Measurements from ENCODE around the gene CCS.
"Not testable (repeated sequence)": the region's sequence is repeated elsewhere in the genome, so short reads cannot be mapped to it uniquely, and the experiment has no call there.

Gene CCS, protein sequence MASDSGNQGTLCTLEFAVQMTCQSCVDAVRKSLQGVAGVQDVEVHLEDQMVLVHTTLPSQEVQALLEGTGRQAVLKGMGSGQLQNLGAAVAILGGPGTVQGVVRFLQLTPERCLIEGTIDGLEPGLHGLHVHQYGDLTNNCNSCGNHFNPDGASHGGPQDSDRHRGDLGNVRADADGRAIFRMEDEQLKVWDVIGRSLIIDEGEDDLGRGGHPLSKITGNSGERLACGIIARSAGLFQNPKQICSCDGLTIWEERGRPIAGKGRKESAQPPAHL

DNA sequence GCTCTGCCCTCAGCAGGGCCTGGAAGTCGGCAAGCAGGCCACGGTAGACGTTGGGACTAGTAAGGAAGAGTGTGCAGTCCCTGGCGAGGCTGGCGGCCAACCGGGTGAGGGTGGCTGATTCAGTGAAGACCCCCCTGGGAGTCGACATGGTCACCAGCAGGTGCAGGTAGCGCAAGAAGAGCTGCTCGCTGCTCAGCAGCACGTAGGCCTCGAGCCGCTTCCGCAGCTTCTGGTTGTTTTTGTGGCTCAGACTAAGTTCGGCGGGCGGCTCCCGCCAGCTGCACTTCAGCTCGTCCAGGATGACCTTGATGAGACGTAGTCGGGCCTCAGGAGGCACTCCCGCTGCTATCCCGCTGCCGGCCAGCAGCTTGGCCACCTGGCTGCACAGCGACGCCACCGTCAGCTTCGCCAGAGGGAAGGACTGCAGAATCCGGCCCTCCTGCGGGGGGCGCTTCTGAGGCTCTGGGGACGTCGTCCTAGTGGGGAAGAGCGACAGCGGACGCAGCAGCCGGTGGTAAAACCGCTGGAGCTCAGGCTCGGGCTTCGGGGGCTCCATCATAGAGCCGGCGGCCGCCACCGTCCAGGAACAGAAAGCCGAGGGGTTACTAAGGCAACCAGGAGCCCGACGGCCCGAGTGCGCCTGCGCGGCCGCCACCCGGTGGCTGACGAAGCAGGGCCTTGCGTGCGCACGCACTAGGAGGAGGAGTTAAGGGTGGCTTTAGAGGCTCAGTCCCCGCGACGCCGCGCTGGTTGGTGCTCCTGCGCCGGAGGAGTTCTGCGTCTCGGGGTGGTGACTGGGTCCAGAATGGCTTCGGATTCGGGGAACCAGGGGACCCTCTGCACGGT is at the start of gene CCS, which contains the start of gene CCDC87:
Gene CCS (plus strand): TSS at position 729 of the 846 bp plus-strand sequence. CDS start 77 bp downstream, at position 806.
Gene CCDC87 (minus strand): TSS at position 607 of the 846 bp plus-strand sequence. CDS start 48 bp downstream, at position 559.
- DNase-seq, result peak; percentile 98

DNA sequence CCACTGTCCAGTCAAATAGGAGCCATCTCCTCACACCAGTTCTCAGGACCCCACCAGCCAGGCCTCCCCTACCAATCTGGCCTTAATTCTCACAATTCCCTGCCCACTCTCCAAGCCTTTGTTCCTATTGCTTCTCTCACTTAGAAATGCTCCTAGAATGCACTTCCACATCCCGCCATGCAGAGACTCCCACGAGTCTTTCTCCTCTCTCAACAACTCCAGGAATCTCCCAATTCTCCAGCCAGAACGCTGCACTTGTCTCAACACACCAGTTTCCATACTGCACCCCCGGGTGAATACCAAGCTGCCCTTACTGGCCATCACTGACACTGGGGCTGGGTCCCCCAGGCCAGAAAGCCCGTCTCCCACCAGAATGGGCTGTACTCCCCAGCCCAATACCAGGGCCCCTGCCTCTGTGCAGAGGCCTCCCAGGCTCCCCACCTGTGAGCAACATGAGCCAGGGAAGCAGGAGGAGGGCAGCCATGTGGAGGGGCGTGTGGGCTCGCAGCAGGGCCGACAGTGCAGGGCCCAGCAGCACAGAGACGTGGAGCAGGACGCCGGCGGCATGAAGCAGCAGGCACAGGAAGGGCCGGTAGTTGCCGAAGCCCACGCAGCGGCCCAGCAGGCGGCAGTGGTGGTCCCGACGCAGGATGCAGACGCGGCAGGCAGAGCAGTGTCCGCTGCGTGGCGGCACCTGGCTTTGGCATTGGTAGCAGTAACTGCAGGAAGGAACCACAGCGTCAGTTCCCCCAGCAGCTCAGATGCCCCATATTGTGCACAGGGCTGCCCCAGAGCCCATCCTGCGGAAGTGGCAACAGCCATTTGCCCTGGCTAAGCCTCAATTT is 49.5 kb upstream of the CCS start:
- DNase-seq, result peak; percentile 82

DNA sequence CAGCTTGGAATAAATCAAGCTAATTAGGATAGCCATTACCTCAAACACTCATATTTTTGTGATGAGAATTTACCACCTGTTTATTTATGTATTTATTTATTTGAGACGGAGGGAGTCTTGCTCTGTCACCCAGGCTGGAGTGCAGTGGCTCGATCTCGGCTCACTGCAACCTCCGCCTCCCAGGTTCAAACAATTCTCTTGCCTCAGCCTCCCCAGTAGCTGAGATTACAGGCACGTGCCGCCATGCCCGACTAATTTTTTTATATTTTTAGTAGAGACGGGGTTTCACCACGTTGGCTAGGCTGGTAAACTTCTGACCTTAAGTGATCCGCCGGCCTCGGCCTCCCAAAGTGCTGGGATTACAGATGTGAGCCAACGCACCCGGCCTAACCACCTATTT is 48.0 kb upstream of the CCS start:
- DNase-seq, result not testable (repeated sequence)

DNA sequence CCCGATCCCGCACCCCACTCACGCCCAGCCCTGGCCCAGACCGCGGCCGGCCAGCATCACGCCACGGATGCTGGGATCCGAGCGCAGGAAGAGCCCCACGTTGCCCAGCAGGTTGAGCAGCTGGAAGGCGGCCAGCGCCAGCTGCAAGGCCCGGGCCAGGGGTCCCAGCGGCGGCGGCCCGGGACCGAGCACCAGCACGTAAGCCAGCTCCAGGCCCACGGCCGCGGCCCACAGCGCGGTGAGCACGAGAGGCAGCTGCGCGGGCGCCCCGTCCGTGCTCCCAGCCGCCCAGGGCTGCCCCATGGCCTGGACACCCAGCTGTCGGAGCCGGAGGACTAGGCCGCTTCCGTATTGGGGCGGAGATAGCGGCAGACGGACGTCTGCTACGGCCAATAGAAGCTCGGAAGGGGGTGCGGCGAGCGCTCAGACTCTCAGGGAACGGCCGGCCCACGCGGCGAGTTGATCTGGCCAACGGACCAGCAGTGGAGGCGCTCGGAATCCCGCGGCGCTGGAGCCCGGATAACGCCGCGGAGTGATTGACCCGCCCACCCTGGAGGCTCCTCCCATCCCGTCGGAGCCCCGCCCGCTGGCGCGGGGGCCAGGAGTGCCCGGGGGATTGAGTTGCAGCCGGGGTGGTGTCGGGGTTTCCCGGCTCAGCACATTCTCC is 47.2 kb upstream of the CCS start, which contains the start of gene ZDHHC24:
Gene ZDHHC24 (minus strand): TSS at position 348 of the 667 bp plus-strand sequence. CDS start 45 bp downstream, at position 303.
- peak; percentile 91 for DNase-seq

DNA sequence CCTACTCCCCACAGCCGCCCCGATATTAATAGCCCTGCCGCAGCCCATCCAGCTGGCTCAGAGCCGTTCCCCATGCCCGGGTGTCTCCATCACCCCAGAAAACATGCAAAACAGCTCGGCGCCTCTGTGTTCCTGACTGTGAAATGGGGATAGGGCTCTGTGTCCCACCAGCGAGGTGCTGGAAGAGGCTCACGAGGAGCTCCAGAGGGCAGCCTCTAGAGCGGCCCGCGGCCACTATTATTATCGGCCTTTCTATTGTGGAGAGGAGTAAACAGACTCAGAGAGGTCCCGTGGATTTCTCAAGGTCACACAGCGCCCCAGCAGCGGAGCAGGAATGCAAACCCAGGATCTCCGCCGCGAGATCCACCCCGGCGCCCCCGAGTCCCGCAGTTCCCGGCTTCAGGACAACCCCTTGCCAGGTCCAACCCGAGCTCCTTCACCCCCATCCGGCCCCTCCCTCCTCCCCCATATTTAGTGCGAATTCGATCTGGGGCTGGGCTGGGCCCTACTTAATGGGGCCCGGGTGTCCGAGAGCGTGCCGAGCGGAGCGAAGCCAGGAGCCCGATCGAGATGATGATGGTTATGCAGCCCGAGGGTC is 46.5 kb upstream of the CCS start, which contains the start of gene ACTN3:
Gene ACTN3 (plus strand): TSS at position 536 of the 598 bp plus-strand sequence. CDS start 35 bp downstream, at position 571.
- DNase-seq, result peak; percentile 12

DNA sequence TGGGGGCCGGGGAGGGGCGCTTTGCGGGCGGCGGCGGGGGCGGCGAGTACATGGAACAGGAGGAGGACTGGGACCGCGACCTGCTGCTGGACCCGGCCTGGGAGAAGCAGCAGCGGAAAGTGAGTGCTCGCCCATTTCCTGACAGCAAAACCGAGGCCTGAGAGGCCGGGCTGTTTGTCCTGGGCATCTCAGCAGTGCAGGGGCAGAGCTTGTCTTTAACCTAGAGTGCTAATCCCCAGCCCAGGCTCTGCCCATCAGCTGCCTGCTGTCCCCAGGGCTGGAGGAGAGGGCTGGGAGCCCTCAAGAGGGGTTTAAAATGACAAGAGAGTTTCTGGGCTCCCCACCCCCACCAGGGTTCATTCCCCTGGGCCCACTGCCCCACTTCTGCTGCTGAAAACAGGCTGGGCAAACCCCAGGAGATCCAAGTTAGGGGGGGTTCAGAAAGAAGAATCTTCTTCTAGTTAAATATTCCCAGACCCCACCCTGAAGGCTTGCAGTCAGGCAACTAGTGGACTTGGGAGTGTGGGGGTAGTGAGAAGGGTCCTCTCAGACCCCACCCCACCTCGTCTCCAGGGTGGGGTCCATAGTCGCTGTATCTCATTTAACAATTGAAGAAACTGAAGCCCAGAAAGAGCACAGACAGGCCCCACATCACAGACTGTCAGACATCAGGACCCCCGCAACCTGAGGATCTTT is 45.9 kb upstream of the CCS start:
- DNase-seq, result no peak

DNA sequence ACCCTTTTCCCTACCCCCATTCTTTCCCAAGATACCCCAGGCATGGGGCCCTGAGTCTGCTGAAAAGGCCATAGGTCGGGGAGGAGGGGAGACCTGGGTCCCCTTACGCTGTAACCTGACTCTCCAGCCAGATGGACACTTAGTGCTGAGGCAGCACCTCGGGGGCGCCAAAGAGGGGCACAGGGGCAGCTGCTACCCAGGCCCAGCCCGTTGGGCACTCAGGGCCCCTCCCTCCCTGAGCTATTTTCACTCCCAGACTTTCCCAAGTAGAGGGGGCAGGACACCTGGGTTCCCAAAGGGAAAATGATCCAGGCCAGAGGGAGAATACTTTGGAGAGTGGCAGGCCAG is 45.3 kb upstream of the CCS start:
- DNase-seq, result no peak

DNA sequence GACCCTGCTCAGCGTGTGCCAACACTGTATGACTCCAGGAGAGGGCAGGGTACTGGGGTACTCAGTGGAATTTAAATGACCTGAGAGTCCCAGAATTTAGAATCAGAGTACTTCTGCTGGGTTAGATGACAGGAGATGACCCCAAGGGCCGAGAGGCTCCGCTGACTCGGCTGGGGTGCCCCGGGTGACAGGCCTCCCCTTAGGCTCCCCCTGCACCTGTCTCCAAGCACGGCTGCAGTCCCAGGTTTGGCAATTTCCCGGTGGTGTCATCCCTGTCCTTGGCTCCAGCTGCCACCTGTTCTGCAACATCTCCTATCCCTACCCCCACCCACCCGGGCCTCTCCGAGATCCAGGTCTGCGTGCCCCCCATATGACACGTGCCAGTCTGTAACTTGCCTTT is 44.9 kb upstream of the CCS start:
- no peak for DNase-seq

DNA sequence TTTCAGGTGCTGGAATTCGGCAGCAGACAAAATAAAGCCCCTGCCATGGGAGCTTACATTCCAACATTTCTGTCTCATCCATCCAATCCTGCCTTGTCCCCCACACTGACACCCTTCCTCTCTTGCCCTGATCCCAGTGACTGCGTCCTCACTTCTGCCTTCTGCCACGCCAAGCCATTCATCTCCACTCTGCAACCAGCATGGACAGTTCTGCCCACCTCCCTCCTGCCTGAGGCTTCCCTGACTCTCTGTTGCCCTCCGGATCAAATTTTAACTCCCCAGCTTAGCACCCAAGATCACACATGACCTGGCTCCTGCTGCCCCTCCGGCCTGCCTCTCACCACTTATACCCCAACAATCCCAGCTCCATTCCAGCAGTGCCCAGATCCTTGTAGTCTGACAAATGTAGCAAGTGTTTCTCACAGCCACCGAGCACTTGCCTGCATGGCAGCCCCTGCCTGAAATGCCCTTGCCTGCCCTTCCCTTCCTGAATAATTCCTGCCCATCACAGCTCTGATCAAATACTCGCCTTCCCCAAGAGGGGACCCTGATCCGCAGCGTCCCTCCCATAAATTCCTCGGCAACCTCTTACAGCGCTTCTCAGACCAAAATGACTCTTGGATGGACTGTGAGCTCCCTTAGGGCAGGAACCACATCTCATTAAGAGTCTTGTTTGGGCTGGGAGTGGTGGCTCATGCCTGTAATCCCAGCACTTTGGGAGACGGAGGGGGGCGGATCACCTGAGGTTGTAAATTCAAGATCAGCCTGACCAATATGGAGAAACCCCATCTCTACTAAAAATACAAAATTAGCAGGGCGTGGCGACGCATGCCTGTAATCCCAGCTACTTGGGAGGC is 44.0 kb upstream of the CCS start:
- DNase-seq, result no peak

DNA sequence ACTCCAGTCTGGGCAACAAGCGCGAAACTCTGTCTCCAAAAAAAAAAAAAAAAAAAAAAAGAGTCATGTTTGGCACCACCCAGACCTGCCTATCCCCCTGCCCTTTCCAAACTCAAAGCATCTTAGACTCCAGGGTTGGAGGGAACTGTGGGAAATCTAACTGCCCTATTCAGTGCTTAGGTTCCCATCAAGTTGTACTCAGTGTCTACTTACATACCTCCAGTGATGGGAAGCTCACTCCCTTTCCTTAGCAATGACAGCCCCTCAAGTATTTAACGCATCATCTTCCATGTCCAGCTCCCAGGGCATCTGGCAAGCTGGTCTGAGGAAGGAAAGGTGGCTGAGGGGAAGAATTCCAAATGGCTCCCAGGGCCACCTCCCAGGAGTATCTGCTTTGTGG is 43.3 kb upstream of the CCS start:
- DNase-seq, result no peak

DNA sequence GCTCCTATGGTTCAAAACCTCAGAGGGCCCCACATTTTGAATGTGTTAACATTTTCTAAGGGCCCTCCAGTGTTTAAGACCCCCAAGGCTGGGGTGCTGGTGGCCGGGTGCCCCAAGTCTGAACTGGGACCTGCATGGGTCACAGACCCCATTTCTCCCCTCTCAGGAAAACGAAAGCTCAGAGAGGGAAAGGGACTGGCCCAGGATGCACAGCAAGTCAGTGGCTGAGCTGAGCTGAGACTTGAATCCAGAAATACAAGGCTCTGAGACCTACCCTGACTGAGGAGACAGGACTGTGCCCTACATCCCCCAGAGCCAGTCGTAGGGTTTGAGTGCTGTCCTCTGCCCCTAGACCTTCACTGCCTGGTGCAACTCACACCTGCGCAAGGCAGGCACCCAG is 42.1 kb upstream of the CCS start:
- no peak for DNase-seq

DNA sequence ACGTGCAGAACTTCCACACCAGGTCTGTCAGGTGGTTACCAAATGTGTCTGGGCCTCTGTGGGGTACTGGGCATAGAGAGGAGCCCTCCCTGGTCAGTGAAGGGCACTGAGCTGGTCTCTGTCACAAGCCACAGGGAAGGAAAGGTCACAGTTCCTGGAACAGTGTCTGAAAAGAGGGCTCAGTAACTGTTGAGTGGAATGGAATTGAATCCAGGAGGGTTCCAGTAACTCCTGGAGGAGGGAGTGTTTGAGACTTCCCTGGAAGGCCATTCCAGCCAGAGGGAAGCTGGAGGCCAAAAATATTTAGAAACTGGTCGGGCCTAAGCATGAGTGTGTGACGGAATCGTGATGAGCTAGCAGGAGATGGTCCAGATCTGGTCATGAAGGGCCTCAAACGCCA is 38.4 kb upstream of the CCS start:
- DNase-seq, result no peak

DNA sequence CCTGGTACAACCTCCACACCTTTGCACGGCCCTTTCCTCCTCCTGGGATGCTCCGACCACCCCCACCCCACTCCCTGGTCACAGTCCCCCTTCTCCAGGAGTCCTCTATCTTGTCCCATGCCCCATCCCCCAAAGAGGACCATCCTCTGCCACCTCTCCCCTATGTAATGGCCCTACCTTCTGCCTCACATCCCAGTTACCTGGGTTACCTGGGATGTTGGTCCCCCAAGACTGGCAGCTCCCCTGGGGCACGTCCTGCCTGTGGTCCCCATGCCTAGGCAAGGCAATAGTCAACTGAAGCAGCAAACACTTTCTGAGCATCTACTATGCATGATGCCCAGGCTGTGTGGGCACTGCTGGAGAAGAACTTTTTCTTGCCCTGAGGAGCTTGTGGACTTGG is 37.6 kb upstream of the CCS start:
- no peak for DNase-seq

DNA sequence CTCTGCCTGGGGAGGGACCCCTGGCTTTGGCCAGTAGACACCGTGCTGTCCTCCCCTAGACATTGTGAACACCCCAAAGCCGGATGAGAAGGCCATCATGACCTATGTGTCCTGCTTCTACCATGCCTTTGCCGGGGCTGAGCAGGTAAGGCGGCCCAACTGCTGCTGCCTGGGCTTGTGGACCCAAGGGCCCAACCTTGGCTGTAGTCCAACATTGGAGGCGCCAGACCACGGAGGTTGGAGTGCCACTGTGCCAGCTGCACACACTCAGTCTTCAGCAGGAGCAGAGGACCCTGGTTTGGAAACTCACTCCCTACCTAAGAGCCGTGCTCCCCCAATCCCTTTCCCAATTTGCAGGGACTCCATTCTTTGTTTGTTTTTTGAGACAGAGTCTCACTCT is 36.9 kb upstream of the CCS start:
- no peak for DNase-seq

DNA sequence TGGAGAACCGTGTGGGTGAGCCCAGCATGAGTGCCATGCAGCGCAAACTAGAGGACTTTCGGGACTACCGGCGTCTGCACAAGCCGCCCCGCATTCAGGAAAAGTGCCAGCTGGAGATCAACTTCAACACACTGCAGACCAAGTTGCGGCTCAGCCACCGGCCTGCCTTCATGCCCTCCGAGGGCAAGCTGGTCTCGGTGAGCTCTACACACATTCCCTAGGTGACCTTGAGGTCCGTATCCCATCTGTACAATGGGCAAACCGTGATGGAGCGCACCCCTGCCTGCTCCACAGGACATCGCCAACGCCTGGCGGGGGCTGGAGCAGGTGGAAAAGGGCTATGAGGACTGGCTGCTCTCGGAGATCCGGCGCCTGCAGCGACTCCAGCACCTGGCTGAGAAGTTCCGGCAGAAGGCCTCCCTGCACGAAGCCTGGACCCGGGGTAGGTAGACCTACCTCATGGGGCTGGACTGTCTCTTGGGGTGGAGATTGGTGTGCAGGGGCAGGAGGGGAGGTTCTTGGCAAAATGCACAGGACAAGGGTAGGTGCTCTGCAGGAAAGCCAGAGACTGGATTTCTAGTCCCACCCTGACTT is 35.2 kb upstream of the CCS start:
- no peak for DNase-seq

DNA sequence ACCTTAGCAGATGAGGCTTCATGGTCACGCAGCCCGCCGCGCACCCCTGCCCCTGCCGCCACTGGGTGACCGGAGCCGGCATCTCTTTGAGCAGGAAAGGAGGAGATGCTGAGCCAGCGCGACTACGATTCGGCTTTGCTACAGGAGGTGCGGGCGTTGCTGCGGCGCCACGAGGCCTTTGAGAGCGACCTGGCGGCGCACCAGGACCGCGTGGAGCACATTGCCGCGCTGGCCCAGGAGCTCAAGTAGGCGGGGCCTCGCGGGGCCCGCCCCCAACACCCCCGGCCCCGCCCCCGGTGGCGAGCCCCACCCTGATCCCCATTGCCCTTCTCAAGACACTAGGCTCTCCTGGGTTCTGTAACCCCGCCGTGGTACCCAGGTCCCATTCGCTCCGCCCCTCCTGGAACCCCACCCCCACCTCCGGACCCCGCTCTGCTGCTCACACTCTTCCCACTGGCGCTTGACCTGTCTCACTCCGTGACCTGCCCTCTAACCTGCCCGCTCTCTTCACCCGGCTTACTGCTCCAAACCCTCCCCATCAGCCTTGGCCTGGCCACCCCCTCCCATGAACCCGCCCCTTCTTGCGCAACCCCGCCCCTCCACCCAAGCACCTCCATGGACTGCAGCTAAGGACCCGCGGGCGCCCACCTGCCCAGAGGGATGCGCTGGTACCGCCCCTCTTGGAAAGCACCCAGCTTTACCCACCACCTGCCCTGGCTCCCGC is 33.7 kb upstream of the CCS start:
- DNase-seq, result peak; percentile 40

DNA sequence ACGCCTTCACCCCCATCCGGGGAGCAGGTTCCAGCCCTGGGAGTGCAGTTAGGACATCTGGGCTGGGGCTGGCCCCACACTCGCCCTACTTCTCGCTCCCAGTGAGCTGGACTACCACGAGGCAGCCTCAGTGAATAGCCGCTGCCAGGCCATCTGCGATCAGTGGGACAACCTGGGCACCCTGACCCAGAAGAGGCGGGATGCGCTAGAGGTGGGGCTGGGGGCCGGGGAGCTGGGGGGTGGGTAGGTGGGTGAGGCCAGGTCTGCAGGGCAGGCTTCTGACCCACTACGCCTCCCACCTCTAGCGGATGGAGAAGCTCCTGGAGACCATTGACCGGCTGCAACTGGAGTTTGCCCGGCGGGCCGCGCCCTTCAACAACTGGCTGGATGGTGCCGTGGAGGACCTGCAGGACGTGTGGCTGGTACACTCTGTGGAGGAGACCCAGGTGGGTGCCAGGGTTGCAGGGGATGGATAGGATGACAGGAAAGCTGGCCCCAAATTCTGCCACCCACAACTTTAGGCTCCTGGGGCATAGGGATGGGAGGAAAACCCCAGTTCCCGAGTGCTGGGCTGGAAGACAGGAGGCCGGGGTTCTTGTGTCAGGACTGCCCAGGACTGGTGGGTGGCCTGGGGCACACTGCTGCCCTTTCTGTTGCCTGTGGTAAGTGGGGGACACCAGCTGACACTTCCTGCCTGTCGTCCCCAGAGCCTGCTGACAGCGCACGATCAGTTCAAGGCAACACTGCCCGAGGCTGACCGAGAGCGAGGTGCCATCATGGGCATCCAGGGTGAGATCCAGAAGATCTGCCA is 32.9 kb upstream of the CCS start:
- DNase-seq, result no peak

Measured in CD4-positive, alpha-beta T cell treated with Interleukin-17A for 1 hour (primary cell).